Vagina (tissue), 2 donors: ENCODE results near the gene PGBD5.

Source experiments
- CTCF ChIP-seq, 3 experiments: fragments of 450-650 bp in 2 of 3; fragments of 200-600 bp in 1 of 3; sonication (generic) in 1 of 3; IDR thresholded peaks; one replicate each; pipeline ENCODE4 v1.5.1; 2017 to 2019; ENCODE audit warnings: antibody characterized with exemption in 3 of 3, mild to moderate bottlenecking in 2 of 3, moderate library complexity in 2 of 3
- POLR2AphosphoS5 ChIP-seq, 2 donors: sonication (generic); formaldehyde crosslinking; IDR thresholded peaks; one replicate each; pipeline ENCODE4 v1.9.0; 2017; ENCODE audit warnings: antibody characterized with exemption in 2 of 2, mild to moderate bottlenecking in 2 of 2, low read depth in 1 of 2; ENCODE audit not compliant: insufficient read depth in 1 of 2

GRCh38 chr1:230332575-230333066 lies 93.5 kb downstream of the PGBD5 start:
- TF ChIP-seq CTCF (IDR thresholded peaks at IDR 0.05) = no peak
- TF ChIP-seq POLR2AphosphoS5 (IDR thresholded peaks at IDR 0.05; ENCODE audit: insufficient read depth in 1 of 2, low read depth in 1 of 2) = no peak
